K562 (cell line): Measurements from ENCODE around the gene PARK7. TPM values are rescaled to one million over a fixed set of nuclear protein-coding genes. Genes with fewer than 3 reads are reported as not detected.
A peak's percentile ranks its signal among the peaks of the same experiment; 100 is the strongest.

Source experiments
- ADNP ChIP-seq: fragments of 200-800 bp; sonication (Bioruptor generic); IDR thresholded peaks from 2 replicates; pipeline ENCODE4 v1.6.1; 2016; ENCODE audit warnings: missing genetic modification characterization, missing compliant biosample characterization
- BCOR ChIP-seq: fragments of 450-650 bp; IDR thresholded peaks from 2 replicates; pipeline ENCODE4 v1.6.1; 2016
- CBFB ChIP-seq: sonication (generic); formaldehyde crosslinking; IDR thresholded peaks from 2 replicates; pipeline ENCODE4 v1.4.0; 2020; ENCODE audit warnings: mild to moderate bottlenecking, missing genetic modification reagents
- DPF2 ChIP-seq: fragments of 450-650 bp; IDR thresholded peaks from 2 replicates; pipeline ENCODE4 v1.6.1; 2016
- EP300 ChIP-seq: IDR thresholded peaks from 2 replicates; pipeline ENCODE4 v1.6.1; 2012; ENCODE audit warnings: low read length, improper control_type of control experiment
- ETV5 ChIP-seq: sonication (generic); formaldehyde crosslinking; IDR thresholded peaks from 2 replicates; pipeline ENCODE4 v1.4.0; 2020; ENCODE audit warnings: low read depth, mild to moderate bottlenecking, missing genetic modification reagents
- HCFC1 ChIP-seq: IDR thresholded peaks from 2 replicates; pipeline ENCODE4 v1.6.1; 2012; ENCODE audit warnings: low read depth, low read length, improper control_type of control experiment
- L3MBTL2 ChIP-seq: fragments of 450-650 bp; IDR thresholded peaks from 2 replicates; pipeline ENCODE4 v1.6.1; 2016; ENCODE audit warnings: mild to moderate bottlenecking, moderate library complexity
- MBD2 ChIP-seq: sonication (generic); IDR thresholded peaks from 2 replicates; pipeline ENCODE4 v1.6.1; 2016; ENCODE audit warnings: low read depth, borderline replicate concordance
- NCOA6 ChIP-seq: fragments of 450-650 bp; IDR thresholded peaks from 2 replicates; pipeline ENCODE4 v1.6.1; 2017; ENCODE audit warnings: mild to moderate bottlenecking
- PHB ChIP-seq: fragments of 250-450 bp; sonication (Bioruptor Pico); IDR thresholded peaks from 2 replicates; pipeline ENCODE4 v1.5.0; 2021
- POLR2B ChIP-seq: fragments of 450-650 bp; IDR thresholded peaks from 2 replicates; pipeline ENCODE4 v1.6.1; 2018; ENCODE audit warnings: low read depth; ENCODE audit not compliant: partially characterized antibody
- RBBP5 ChIP-seq: fragments of 200-600 bp; sonication (generic); IDR thresholded peaks from 2 replicates; pipeline ENCODE4 v1.6.1; 2012; ENCODE audit warnings: borderline replicate concordance, mild to moderate bottlenecking, low read length, control low read depth, inconsistent platforms; ENCODE audit not compliant: insufficient read depth, poor library complexity, severe bottlenecking
- SAFB ChIP-seq: fragments of 200-400 bp; formaldehyde crosslinking; IDR thresholded peaks from 2 replicates; pipeline ENCODE4 v1.6.1; 2017; ENCODE audit warnings: low read depth, low read length, borderline replicate concordance
- SAP30 ChIP-seq: fragments of 200-600 bp; sonication (generic); IDR thresholded peaks from 2 replicates; pipeline ENCODE4 v1.6.1; 2012; ENCODE audit warnings: borderline replicate concordance, low read depth, mild to moderate bottlenecking, moderate library complexity, low read length, control low read depth, inconsistent platforms; ENCODE audit not compliant: insufficient read depth, poor library complexity, severe bottlenecking
- SREBF1 ChIP-seq: fragments of 150-350 bp; IDR thresholded peaks from 2 replicates; pipeline ENCODE4 v1.6.1; 2014; ENCODE audit warnings: antibody characterized with exemption, low read depth, low read length, borderline replicate concordance
- TEAD1 ChIP-seq, 2 experiments: fragments of 450-650 bp in 1 of 2; sonication (generic) in 1 of 2; formaldehyde crosslinking; IDR thresholded peaks; 2 replicates each; pipeline versions ENCODE4 v1.4.0 to v1.8.0; 2020 to 2022; ENCODE audit warnings: mild to moderate bottlenecking in 2 of 2, missing genetic modification reagents in 1 of 2
- ZC3H8 ChIP-seq: fragments of 450-650 bp; IDR thresholded peaks from 2 replicates; pipeline ENCODE4 v1.6.1; 2017
- ZNF3 ChIP-seq: fragments of 250-450 bp; sonication (Bioruptor Pico); IDR thresholded peaks from 2 replicates; pipeline ENCODE4 v1.5.0; 2021; ENCODE audit warnings: mild to moderate bottlenecking, moderate library complexity
- ZNF561 ChIP-seq: fragments of 450-650 bp; formaldehyde crosslinking; conservative IDR thresholded peaks from 2 replicates; pipeline ENCODE4 v1.4.0; 2020; ENCODE audit warnings: mild to moderate bottlenecking, moderate library complexity
- ZNF77 ChIP-seq: fragments of 250-450 bp; sonication (Bioruptor Pico); IDR thresholded peaks from 2 replicates; pipeline ENCODE4 v1.5.0; 2020
- polyA plus RNA-seq, 8 experiments: library from polyadenylated mRNA; depleted of rRNA in 4 of 8; stranded (reverse) in 5 of 8; unstranded in 3 of 8; fragments of >200 nt; fragmentation: Nextera tagmentation in 2 of 8; fragmentation: Illumina TruSeq in 1 of 8; extraction: Ambion mirVana in 2 of 8; extraction: Trizol in 1 of 8; gene quantifications; 2 replicates each; pipeline versions ENCODE4 v1.2.1 to v1.2.3, GENCODE V29; 2011 to 2014; ENCODE audit warnings: inconsistent platforms in 1 of 8, missing spikeins in 1 of 8
- total RNA-seq, 7 experiments: library from RNA; depleted of rRNA in 6 of 7; stranded (reverse); fragments of >200 nt in 6 of 7; fragmentation: Illumina TruSeq in 2 of 7; extraction: Trizol in 2 of 7; gene quantifications; 2 replicates each; pipeline versions ENCODE4 v1.2.1 to v1.2.3, GENCODE V29; 2011 to 2021; ENCODE audit warnings: low replicate concordance in 1 of 7
- TF ChIP-seq, protein P1 (sequence below): fragments of 450-650 bp; formaldehyde crosslinking; IDR thresholded peaks from 2 replicates; pipeline ENCODE4 v1.4.0; 2020; ENCODE audit warnings: mild to moderate bottlenecking, moderate library complexity
- TF ChIP-seq, protein P2 (sequence below): fragments of 450-650 bp; conservative IDR thresholded peaks from 2 replicates; pipeline ENCODE4 v1.6.1; 2016; ENCODE audit warnings: missing genetic modification characterization, low read depth, mild to moderate bottlenecking, missing compliant biosample characterization, moderate library complexity
- TF ChIP-seq, protein P3 (sequence below): fragments of 250-450 bp; sonication (Bioruptor Pico); IDR thresholded peaks from 2 replicates; pipeline ENCODE4 v1.4.0; 2020; ENCODE audit warnings: mild to moderate bottlenecking
- TF ChIP-seq, protein P4 (sequence below): sonication (generic); formaldehyde crosslinking; IDR thresholded peaks from 2 replicates; pipeline ENCODE4 v1.8.0; 2022; ENCODE audit warnings: mild to moderate bottlenecking, low read depth, missing genetic modification reagents

PARK7 gene
- total and polyA plus RNA-seq, 9 of the 15 experiments (the other 6 are each of a cell fraction or from before 2014, with no cell fraction given), result 374 to 1,298 (median 484) TPM

DNA sequence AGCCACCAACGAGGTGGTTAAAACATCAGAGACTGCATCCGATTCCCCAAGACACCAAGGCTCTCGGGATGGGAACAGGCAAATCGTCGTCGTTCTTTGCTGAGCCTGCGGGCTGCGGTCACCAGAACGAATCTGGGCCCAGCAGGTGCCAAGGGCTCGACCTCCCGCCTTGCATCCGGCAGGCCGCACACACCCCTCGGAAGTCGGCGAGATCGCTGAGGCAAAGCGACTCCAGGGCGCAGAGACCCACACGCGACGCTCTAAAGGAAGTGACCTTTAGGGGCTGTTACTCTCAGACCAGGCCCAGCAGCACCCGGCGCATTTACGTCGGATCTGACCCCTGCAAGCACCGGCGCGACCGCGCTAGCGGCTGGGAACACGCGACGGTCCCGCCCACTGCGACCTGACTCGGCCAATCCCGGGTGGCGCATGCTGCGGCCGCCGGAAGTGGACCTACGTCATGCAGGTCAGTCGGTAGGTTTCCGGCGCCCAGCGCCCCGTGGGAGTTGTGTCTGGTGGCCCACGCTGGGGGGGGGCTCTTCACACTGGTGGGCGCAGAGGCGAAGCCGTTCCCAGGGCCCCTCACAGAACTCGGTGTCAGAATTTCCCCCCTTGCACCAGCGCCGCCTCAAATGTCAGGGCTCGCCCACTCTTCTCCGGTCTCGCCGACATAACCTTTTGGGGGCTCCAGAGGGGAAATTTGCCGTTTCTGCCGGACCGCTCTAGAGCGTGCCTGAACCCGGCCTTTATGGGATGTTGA lies 7.5 kb upstream of the PARK7 start (continued):
- TF ChIP-seq, protein P1, sequence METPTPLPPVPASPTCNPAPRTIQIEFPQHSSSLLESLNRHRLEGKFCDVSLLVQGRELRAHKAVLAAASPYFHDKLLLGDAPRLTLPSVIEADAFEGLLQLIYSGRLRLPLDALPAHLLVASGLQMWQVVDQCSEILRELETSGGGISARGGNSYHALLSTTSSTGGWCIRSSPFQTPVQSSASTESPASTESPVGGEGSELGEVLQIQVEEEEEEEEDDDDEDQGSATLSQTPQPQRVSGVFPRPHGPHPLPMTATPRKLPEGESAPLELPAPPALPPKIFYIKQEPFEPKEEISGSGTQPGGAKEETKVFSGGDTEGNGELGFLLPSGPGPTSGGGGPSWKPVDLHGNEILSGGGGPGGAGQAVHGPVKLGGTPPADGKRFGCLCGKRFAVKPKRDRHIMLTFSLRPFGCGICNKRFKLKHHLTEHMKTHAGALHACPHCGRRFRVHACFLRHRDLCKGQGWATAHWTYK (CRISPR knock-in tag), result peak; percentile 49; the same call in 1 of the 2 replicates
- TF ChIP-seq NCOA6 (peak; percentile 84), ETV5 (CRISPR knock-in tag) (peak; percentile 79; the same call in 1 of the 2 replicates), MBD2 (peak; percentile 81), L3MBTL2 (peak; percentile 96), RBBP5 (peak; percentile 42), BCOR (0 out of 2 replicates have a peak, but pooled peaks have one; percentile 42), SAP30 (no peak), ZC3H8 (no peak), SREBF1 (peak; percentile 48; the same call in 1 of the 2 replicates), CBFB (CRISPR knock-in tag) (peak; percentile 86), TEAD1 (CRISPR knock-in tag; IDR thresholded peaks at IDR 0.05) (peak; percentile 42 to 64; a peak in 1 of 4 replicates), ZNF77 (CRISPR knock-in tag) (no peak), EP300 (peak; percentile 22; the same call in 1 of the 2 replicates), ADNP (tag) (no peak), ZNF561 (CRISPR knock-in tag) (no peak), DPF2 (peak; percentile 36; the same call in 1 of the 2 replicates), SAFB (peak; percentile 83), PHB (CRISPR knock-in tag) (0 out of 2 replicates have a peak, but pooled peaks have one; percentile 34), POLR2B (peak; percentile 75), ZNF3 (CRISPR knock-in tag) (no peak), HCFC1 (peak; percentile 75)
- TF ChIP-seq, protein P2, sequence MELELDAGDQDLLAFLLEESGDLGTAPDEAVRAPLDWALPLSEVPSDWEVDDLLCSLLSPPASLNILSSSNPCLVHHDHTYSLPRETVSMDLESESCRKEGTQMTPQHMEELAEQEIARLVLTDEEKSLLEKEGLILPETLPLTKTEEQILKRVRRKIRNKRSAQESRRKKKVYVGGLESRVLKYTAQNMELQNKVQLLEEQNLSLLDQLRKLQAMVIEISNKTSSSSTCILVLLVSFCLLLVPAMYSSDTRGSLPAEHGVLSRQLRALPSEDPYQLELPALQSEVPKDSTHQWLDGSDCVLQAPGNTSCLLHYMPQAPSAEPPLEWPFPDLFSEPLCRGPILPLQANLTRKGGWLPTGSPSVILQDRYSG, result peak; percentile 68; the same call in 1 of the 2 replicates
- TF ChIP-seq, protein P3, sequence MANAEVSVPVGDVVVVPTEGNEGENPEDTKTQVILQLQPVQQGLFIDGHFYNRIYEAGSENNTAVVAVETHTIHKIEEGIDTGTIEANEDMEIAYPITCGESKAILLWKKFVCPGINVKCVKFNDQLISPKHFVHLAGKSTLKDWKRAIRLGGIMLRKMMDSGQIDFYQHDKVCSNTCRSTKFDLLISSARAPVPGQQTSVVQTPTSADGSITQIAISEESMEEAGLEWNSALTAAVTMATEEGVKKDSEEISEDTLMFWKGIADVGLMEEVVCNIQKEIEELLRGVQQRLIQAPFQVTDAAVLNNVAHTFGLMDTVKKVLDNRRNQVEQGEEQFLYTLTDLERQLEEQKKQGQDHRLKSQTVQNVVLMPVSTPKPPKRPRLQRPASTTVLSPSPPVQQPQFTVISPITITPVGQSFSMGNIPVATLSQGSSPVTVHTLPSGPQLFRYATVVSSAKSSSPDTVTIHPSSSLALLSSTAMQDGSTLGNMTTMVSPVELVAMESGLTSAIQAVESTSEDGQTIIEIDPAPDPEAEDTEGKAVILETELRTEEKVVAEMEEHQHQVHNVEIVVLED (CRISPR knock-in tag), result peak; percentile 95
- TF ChIP-seq, protein P4, sequence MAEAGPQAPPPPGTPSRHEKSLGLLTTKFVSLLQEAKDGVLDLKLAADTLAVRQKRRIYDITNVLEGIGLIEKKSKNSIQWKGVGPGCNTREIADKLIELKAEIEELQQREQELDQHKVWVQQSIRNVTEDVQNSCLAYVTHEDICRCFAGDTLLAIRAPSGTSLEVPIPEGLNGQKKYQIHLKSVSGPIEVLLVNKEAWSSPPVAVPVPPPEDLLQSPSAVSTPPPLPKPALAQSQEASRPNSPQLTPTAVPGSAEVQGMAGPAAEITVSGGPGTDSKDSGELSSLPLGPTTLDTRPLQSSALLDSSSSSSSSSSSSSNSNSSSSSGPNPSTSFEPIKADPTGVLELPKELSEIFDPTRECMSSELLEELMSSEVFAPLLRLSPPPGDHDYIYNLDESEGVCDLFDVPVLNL (CRISPR knock-in tag), result no peak
